Suprapubic skin (tissue), 4 donors: ENCODE results near the gene NUTM2F.

Experiments used
- CTCF ChIP-seq, 2 donors: fragments of 200-600 bp in 1 of 2; fragments of 450-650 bp in 1 of 2; sonication (generic) in 1 of 2; IDR thresholded peaks; one replicate each; pipeline ENCODE4 v1.5.1; 2016 to 2019; ENCODE audit warnings: antibody characterized with exemption in 2 of 2, mild to moderate bottlenecking in 1 of 2, moderate library complexity in 1 of 2
- EP300 ChIP-seq: sonication (generic); formaldehyde crosslinking; IDR thresholded peaks from one replicate; pipeline ENCODE4 v1.6.1; 2017; ENCODE audit warnings: antibody characterized with exemption
- POLR2A ChIP-seq, 2 donors: fragments of 450-650 bp; IDR thresholded peaks; one replicate each; pipeline ENCODE4 v1.6.1; 2017; ENCODE audit warnings: antibody characterized with exemption in 2 of 2, mild to moderate bottlenecking in 2 of 2, moderate library complexity in 2 of 2
- POLR2AphosphoS5 ChIP-seq, 3 donors: sonication (generic); formaldehyde crosslinking; IDR thresholded peaks; one replicate each; pipeline ENCODE4 v1.6.1; 2017; ENCODE audit warnings: antibody characterized with exemption in 3 of 3

GRCh38 chr9:94303321-94303720 is 25.1 kb downstream of the NUTM2F start:
- TF ChIP-seq CTCF (IDR thresholded peaks at IDR 0.05) (no peak), POLR2AphosphoS5 (IDR thresholded peaks at IDR 0.05) (no peak), POLR2A (IDR thresholded peaks at IDR 0.05) (no peak), EP300 (no peak)
